HG02642 (cell line): ENCODE results near the gene ZC3HAV1.
"Not testable (repeated sequence)": the region's sequence is repeated elsewhere in the genome, so short reads cannot be mapped to it uniquely, and the experiment has no call there.

Experiments
- ATAC-seq: cut with Tn5 transposase; IDR thresholded peaks from one replicate; pipeline ENCODE4 v1.9.1; 2021; ENCODE audit warnings: mild to moderate bottlenecking; ENCODE audit not compliant: unreplicated experiment, poor library complexity

The ZC3HAV1 gene

GRCh38 chr7:139091677-139091996 is 17.9 kb downstream of the ZC3HAV1 start:
- no peak for ATAC-seq

GRCh38 chr7:139089118-139089517 is 20.4 kb downstream of the ZC3HAV1 start:
- no peak for ATAC-seq

- no peak for ATAC-seq
These were observed 21.3 kb downstream of the ZC3HAV1 start for GRCh38 chr7:139088268-139088667.

- no peak for ATAC-seq
These were observed 22.3 kb downstream of the ZC3HAV1 start for GRCh38 chr7:139087212-139087611.

GRCh38 chr7:139086454-139086853 is 23.1 kb downstream of the ZC3HAV1 start:
- ATAC-seq, result no peak

GRCh38 chr7:139084709-139085108 is 24.8 kb downstream of the ZC3HAV1 start:
- ATAC-seq, result no peak

GRCh38 chr7:139081584-139081983 is 27.9 kb downstream of the ZC3HAV1 start:
- ATAC-seq, result no peak

- ATAC-seq, result no peak
These were observed 28.6 kb downstream of the ZC3HAV1 start for GRCh38 chr7:139080905-139081304.

GRCh38 chr7:139079861-139080260 is 29.7 kb downstream of the ZC3HAV1 start:
- no peak for ATAC-seq

GRCh38 chr7:139078911-139079310 is 30.6 kb downstream of the ZC3HAV1 start:
- ATAC-seq, result no peak

- no peak for ATAC-seq
These were observed 31.1 kb downstream of the ZC3HAV1 start for GRCh38 chr7:139078399-139078798.

- not testable (repeated sequence) for ATAC-seq
These were observed 31.8 kb downstream of the ZC3HAV1 start for GRCh38 chr7:139077706-139078105.

GRCh38 chr7:139075871-139076686 is 33.4 kb downstream of the ZC3HAV1 start:
- no peak for ATAC-seq

GRCh38 chr7:139075031-139075652 is 34.4 kb downstream of the ZC3HAV1 start:
- ATAC-seq, result peak; percentile 86

- ATAC-seq, result no peak
These were observed 36.7 kb downstream of the ZC3HAV1 start for GRCh38 chr7:139072796-139073195.

GRCh38 chr7:139071680-139072079 is 37.8 kb downstream of the ZC3HAV1 start:
- no peak for ATAC-seq

- no peak for ATAC-seq
These were observed 40.7 kb downstream of the ZC3HAV1 start for GRCh38 chr7:139068544-139069399.

GRCh38 chr7:139066315-139066714 is 43.2 kb downstream of the ZC3HAV1 start:
- no peak for ATAC-seq

GRCh38 chr7:139065323-139065722 is 44.2 kb downstream of the ZC3HAV1 start:
- ATAC-seq, result no peak

GRCh38 chr7:139061416-139061815 is 48.1 kb downstream of the ZC3HAV1 start:
- ATAC-seq, result no peak

GRCh38 chr7:139060695-139061237 is 48.8 kb downstream of the ZC3HAV1 start:
- ATAC-seq, result no peak
